Omental fat pad (tissue), 4 donors: Measurements from ENCODE around the gene ZSCAN4. TPM values are rescaled to one million over a fixed set of nuclear protein-coding genes. Genes with fewer than 3 reads are reported as not detected.
A peak's percentile ranks its signal among the peaks of the same experiment; 100 is the strongest.

ENCODE experiments used
- ATAC-seq: fragments of 150-250 bp; one replicate; pipeline ENCODE4 v1.9.1; 2016; ENCODE audit warnings: mild to moderate bottlenecking, moderate library complexity; ENCODE audit not compliant: low FRiP score
- DNase-seq: peaks from one replicate; pipeline ENCODE4 v3.0.0-alpha.2; 2019; ENCODE audit warnings: low spot score
- CTCF ChIP-seq, 3 donors: fragments of 450-650 bp; IDR thresholded peaks; one replicate each; pipeline ENCODE4 v1.5.1; 2016 to 2017; ENCODE audit warnings: antibody characterized with exemption in 3 of 3, mild to moderate bottlenecking in 3 of 3, moderate library complexity in 2 of 3
- total RNA-seq, 4 donors: library from RNA; depleted of rRNA; stranded (reverse); fragments of >200 nt; gene quantifications; one replicate each; pipeline ENCODE4 v1.1.0, GENCODE V29; 2016

The ZSCAN4 gene, protein sequence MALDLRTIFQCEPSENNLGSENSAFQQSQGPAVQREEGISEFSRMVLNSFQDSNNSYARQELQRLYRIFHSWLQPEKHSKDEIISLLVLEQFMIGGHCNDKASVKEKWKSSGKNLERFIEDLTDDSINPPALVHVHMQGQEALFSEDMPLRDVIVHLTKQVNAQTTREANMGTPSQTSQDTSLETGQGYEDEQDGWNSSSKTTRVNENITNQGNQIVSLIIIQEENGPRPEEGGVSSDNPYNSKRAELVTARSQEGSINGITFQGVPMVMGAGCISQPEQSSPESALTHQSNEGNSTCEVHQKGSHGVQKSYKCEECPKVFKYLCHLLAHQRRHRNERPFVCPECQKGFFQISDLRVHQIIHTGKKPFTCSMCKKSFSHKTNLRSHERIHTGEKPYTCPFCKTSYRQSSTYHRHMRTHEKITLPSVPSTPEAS
- total RNA-seq = not detected

- no peak for TF ChIP-seq CTCF (IDR thresholded peaks at IDR 0.05)
- ATAC-seq (no peak), DNase-seq (no peak)
These were observed at the start of gene ZSCAN4 for GRCh38 chr19:57668635-57669034. ZSCAN4 (plus strand) TSS chr19:57668935; CDS start chr19:57676146, 7,211 bp downstream.

GRCh38 chr19:57620673-57621348, 47.9 kb upstream of the ZSCAN4 start:
- no peak for TF ChIP-seq CTCF (IDR thresholded peaks at IDR 0.05)
- DNase-seq (no peak), ATAC-seq (no peak)

GRCh38 chr19:57623091-57623490, 45.6 kb upstream of the ZSCAN4 start:
- ATAC-seq (no peak), DNase-seq (no peak)
- no peak for TF ChIP-seq CTCF (IDR thresholded peaks at IDR 0.05)

- no peak for TF ChIP-seq CTCF (IDR thresholded peaks at IDR 0.05)
- peak; percentile 98 for ATAC-seq
- peak; percentile 48 for DNase-seq
These were observed 35.5 kb upstream of the ZSCAN4 start, which contains the start of gene ZNF211 for GRCh38 chr19:57632987-57633831. ZNF211 (plus strand) TSS chr19:57633168; CDS start chr19:57633347, 179 bp downstream.

GRCh38 chr19:57633832-57634131, 35.0 kb upstream of the ZSCAN4 start:
- no peak for ATAC-seq
- DNase-seq = no peak
- TF ChIP-seq CTCF (IDR thresholded peaks at IDR 0.05) = no peak

DNA sequence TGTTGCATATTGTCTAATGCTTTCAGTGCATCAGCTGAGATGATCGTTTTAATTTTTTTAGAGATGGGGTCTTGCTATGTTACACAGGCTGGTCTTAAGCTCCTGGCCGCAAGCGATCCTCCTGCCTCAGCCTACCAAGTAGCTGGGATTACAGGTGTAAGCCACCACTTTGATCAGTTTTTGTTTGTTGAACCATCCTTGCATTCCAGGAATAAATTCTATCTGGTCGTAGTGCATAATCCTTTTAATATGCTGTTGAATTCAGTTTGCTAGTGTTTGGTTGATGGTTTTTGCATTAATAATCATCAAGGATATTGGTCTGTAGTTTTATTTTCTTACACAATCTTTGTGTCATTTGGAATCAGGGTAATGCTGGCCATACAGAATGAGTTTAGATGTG, 31.4 kb upstream of the ZSCAN4 start:
- no peak for ATAC-seq
- no peak for TF ChIP-seq CTCF (IDR thresholded peaks at IDR 0.05)
- DNase-seq = no peak
